HT1080 (cell line): Measurements from ENCODE around the gene SLC26A8. TPM values are rescaled to one million over a fixed set of nuclear protein-coding genes. Genes with fewer than 3 reads are reported as not detected.

Experiments
- DNase-seq: peaks from one replicate; pipeline ENCODE4 v3.0.0-alpha.2; 2015; ENCODE audit warnings: low read depth
- polyA plus RNA-seq, 2 experiments: library from polyadenylated mRNA; depleted of rRNA; stranded (reverse); fragments of >200 nt; gene quantifications; 2 replicates each; pipeline ENCODE4 v1.2.3, GENCODE V29; 2015
- total RNA-seq: library from RNA; depleted of rRNA; stranded (reverse); fragments of >200 nt; shearing (Covaris generic); gene quantifications from 2 replicates; pipeline ENCODE4 v1.2.3, GENCODE V29; 2014; rRNA removed

SLC26A8 gene, protein sequence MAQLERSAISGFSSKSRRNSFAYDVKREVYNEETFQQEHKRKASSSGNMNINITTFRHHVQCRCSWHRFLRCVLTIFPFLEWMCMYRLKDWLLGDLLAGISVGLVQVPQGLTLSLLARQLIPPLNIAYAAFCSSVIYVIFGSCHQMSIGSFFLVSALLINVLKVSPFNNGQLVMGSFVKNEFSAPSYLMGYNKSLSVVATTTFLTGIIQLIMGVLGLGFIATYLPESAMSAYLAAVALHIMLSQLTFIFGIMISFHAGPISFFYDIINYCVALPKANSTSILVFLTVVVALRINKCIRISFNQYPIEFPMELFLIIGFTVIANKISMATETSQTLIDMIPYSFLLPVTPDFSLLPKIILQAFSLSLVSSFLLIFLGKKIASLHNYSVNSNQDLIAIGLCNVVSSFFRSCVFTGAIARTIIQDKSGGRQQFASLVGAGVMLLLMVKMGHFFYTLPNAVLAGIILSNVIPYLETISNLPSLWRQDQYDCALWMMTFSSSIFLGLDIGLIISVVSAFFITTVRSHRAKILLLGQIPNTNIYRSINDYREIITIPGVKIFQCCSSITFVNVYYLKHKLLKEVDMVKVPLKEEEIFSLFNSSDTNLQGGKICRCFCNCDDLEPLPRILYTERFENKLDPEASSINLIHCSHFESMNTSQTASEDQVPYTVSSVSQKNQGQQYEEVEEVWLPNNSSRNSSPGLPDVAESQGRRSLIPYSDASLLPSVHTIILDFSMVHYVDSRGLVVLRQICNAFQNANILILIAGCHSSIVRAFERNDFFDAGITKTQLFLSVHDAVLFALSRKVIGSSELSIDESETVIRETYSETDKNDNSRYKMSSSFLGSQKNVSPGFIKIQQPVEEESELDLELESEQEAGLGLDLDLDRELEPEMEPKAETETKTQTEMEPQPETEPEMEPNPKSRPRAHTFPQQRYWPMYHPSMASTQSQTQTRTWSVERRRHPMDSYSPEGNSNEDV
- total RNA-seq: 0.26 and 0.27 TPM in 2 replicates
- 0.06 and 0.19 TPM in 2 replicates for polyA plus RNA-seq (2015; cell fraction: cytosol; rRNA removed)
- 0.12 TPM in 1 of 2 replicates, not detected in the other for polyA plus RNA-seq (2015; cell fraction: nucleus; rRNA removed)

DNA sequence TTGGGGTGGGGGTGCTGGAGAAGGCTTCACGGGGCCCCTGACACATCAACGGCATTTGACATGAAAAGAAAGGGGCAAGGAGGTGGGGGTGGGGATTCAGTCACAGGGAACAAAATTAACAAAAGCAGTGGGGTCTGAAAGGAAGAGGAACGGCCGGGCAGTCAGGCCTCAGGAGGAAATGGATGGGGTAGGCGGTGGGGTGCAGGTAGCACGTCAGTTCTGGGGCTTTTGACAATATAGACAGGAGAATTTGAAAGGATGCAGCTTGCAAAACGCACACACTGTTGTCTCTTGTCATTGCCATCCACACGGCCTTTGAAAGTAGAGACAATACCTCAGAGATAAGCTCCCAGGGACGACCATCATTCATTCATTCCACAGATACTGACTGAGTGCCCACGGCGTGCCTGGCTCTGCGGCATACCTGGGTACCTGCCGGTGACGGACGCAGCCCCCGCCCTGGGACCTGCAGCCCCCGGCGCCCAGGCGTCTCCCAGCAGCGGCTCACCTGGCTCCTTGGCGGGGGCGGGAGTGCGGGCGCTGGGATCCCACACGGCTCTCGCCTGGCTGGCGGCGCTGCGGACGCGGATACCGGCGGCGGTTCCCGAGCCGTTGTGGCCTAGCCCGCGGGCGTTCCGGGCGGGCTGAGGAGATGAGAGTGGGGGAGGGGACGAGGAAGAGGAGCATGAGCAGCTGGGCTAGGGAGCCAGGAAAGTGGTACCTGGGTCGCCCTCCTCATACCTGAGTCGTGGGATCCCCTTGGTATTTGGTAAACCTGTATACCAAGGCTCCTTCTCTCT, at the start of gene SLC26A8:
TSS of gene SLC26A8 (minus strand) at position 646 of the 800 bp plus-strand sequence. CDS start 4,934 bp downstream, outside the sequence.
- DNase-seq: no peak

DNA sequence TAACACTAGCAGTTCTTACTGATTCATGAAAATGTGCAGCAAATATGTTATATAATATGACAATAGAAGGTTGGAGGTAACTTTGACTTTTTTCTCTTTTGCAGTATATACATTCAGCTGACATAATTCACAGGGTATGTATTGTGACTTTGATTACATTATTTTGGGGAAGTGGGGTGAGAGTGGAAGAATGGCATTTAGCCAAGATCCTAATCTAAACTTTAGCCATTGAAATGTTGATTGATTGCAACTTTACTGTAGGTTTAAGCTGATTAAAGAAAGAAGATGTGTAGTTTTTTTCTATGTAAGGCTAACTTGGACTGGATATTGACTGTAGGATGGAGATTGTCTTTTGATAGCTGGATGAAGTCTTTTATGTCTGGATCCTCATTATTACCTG, 49.1 kb upstream of the SLC26A8 start:
- DNase-seq: no peak

DNA sequence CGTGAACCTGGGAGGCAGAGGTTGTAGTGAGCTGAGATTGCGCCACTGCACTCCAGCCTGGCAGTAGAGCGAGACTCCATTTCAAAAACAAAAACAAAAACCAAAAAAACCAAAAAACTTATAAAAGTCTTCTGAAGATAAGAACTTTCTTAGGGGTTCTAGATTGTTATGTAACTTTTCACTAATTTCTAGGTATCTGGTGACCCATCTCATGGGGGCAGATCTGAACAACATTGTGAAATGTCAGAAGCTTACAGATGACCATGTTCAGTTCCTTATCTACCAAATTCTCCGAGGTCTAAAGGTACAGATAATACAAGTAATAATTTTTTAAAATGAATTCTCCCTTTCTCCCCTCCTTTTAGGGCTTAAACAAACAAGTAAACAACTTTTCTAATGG, 48.2 kb upstream of the SLC26A8 start:
- DNase-seq: no peak

DNA sequence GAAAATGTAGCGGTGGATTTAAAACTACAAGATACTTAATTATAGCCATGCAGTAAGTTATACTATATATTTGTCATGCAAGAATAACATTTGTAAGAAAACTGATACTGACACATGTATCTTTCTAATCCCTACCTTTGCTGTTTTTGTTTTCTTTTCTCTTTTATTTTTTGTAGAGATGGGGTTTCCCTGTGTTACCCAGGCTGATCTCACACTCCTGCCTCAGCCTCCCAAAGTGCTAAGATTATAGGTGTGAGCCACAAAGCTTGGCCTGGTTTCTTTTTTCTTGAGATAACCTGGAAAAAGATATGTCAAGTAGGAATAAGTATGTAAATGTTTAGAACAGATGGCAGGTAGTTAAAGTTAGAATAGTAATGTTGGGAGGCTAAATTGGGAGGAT, 47.3 kb upstream of the SLC26A8 start:
- no peak for DNase-seq

DNA sequence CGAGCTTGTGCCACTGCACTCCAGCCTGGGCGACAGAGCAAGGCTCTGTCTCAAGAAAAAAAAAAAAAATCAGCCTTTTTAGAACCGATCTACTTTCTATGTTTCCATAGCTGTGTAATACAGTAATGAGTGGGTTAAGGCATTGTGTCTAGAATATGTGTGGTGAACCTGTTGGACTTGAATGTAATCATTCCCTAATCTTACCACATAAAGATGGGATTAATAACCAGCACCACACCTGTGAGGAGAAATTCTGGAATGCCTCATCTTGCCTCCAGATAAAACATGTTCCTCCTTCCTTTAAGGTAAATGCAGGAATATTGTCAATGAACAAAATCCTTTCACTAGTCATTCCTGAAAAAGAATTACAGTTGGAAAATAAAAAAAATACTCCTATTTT, 46.8 kb upstream of the SLC26A8 start:
- DNase-seq: no peak

DNA sequence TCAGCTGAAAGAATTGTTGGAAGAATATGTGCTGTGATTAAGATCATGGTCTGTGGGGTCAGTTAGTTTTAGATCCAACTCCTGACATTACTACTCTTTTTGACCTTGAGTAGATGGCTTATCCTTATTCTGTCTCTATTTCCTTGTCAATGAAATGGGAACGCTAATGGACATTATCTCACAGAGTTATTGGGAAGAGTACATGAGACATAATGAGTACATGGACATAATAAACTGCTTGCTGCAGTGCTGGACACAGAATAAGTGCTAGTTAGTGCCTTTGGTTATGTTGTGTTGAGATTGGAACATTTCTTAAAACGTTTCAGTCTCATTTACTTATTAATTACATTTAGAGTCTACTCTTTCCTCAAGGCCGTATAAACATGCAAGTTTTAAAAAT, 45.8 kb upstream of the SLC26A8 start:
- DNase-seq: no peak

DNA sequence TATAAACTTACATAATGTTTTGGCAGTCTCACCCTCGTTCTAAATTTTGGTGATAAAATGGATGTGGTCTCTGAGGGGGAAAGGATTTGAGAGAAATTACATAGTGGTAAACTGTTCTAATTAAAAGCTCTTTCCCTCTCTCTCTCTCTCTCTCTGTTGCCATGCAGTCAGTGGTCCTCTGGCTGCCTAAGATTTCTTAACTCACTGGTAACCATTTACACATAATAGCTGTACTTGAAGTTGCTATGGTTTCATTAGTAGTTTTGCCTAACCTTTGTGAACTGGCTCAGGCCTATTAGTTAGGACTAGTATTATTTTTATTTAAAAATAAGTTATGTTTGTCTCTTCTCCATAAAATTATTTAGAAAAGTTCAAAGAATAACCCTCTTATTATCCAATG, 45.1 kb upstream of the SLC26A8 start:
- no peak for DNase-seq

DNA sequence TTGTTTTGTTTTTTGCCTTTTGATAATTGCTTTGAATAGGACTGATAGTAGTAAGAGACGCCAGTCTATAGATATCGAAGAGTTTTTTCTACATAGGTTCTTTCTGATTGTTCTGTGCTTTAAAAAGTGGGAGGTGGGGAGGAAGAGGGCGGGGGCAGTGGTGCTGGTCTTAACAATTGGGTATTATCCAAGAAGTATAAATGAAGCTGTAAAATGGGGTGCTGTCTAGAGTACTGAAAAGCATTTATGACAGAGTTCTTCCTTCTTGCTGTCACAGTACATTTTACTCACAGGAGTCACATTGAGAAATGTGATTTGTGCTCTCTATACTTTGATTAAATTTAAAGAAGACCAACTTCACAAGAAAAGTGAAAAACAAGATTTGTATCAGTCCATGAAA, 44.1 kb upstream of the SLC26A8 start:
- DNase-seq: no peak

DNA sequence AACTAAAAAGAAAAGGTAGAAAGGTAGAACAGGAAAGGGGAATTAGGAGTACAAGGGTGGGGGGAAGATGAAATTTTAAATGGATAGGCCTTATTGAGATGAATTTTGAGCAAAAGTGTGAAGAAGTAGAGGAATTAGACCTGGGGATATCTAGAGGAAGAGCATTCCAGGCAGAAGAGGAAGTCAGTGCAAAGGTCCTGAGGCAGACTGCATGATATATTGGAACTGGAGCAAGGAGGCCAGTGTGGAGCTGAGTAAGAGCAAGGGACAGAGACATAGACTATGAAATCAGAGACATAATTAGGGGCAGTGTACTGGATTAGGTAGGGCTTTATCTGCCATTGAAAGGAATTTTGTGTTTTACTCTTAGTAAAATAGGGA, 43.6 kb upstream of the SLC26A8 start:
- no peak for DNase-seq

DNA sequence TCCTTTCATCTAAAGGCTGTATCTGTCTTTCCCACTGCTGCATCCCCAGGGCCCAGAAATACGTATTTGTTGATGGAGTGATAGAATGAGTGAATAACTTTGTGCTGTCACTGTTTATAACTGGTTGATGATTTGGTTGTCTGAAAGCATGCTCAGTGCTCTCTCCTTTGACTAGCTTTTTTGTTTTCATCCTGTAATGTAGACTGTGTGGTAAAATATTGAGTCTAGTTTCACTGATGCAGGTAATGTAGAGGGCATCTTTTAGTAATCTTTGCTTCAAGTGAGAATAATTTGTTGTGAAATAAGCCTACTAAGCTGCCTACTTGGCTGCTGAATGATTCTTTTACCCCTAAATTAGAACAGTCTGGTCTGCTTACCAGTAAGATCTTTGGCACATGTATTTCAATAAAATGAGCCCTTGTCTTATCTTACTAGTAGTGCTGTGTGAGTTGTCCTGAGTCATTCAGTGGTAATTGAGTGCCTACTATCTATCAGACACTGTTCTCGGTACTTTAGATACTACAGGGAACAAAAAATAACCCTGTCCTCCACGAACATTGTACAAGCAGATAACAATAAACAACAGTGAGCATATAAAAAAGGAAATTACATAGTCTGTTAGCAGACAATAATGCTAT, 43.1 kb upstream of the SLC26A8 start:
- DNase-seq: peak; percentile 29

DNA sequence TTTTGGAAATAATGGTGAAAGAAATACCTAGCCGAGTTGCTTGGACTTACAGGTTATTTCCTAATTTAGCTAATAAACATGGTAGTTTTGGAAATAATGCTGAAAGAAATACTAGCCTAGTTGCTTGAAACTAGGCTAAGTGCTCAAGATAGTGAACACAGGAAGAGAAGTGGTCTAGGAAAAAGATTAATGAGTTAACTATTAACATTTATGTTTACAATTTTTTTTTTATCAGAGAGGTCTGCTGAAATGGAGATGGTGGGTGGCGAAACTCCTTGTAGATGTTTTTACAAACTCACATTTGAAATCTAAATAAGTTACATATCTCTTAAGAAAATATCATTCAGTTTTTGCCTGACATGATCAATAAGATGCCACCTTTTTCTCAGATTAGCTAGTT, 42.4 kb upstream of the SLC26A8 start:
- no peak for DNase-seq

DNA sequence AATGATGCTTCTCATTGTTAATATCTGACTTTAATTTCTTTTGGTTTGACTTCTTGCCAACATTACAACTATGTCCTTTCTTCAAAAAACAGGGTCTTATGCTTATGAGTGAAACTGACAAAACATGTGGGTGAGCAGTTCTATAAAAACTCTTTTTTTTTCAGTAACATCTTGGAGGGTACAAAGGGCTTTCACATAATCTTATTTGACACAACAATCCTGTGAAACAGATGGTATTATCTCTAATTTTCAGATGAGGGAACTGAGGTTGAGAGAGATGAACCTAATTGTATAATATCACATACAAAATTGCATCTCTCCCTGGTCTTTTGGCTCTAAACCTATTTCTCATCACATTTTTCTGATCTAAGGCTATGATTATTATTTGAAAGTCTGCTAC, 41.5 kb upstream of the SLC26A8 start:
- DNase-seq: no peak

DNA sequence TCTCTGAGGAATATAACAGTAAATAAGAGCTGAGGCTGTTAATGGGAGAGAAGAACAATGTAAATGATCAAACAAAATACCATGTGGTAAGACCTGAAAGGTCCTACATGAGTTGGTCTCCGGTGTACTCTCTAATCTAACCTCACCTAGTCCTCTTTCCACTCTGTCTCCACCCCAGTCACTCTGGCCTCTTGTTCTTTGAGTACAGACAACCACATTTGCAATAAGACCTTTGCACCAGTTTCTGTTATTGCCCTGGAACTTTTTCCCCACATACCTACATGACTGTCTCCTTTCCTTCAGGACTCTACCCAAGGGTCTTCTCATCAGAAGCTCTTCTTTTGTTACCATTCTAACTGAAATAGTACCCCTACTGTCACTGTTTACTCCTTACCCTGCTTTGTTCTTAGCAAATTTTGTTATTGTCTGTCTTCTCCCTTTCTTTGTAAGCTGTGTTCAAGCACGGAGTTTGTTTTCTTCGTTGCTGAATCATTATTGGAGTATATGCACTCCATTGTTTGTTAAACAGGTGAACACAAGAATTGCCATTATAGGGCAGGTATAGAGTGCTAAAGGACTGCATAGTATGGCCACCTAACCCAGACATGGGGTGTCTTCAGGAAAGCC, 40.4 kb upstream of the SLC26A8 start:
- DNase-seq: no peak

DNA sequence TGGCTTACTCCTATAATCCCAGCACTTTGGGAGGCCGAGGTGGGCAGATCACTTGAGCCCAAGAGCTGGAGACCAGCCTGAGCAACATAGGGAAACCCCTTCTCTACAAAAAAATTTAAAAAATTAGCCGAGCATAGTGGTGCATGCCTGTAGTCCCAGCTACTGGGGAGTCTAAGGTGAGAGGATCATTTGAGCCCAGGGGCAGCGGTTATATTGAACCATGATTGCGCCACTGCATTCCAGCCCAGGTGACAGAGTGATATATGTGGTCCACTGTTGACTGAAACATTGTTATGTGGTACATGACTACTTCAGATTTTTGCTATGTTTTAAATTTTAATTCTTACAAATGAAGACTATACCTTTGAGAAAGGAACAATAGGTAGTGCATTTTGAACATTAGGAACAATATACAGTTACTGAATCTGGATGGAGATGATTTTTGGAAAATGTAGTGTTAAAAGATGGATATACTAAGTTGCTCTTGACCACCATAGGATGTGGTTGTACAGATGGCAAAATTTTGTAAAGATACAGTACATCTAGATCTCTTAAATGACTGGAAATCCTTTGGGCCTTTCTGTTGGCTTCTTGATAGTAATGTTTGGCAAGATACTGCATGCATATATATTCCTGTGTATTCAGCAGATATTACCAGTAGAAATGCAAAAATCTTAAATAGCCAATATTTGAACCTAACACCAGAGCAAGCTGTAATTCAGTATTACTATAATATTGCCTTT, 39.0 kb upstream of the SLC26A8 start:
- no peak for DNase-seq

DNA sequence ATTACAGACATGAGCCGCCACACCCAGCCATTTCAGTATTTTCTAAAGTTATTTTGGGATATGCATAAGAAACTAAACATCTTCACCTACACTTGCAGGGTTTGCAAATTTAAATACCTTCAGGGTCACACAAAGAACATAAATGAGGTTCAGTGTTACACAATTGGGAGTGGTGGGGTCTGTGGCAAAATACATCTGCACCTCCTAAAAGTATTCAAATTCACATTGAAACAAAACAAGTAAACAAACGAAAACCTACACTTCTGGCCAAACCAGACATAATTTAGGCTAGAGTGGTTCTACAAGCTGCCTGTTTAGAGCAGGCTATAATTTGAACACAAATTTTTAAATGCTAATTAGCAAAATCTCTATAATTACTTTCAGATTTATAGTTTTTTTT, 37.8 kb upstream of the SLC26A8 start:
- DNase-seq: no peak

DNA sequence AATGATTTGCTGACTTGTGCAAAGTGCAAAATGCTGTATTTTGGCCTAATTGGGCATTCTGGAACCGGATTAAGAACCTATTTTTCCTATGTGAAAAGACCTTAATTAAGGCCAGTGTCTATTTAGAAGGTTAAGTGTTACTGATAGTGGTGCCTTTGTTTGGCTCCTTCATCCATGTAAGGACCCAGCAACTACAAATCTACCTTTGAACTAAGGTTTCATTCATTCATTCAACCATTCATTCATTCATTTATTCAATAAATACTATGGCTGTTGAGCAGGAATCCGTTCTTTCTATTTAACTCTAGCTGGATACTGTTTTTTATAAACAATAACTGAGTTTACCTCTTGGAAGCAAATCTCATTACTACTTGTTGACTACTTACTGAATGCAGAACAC, 36.8 kb upstream of the SLC26A8 start:
- no peak for DNase-seq

DNA sequence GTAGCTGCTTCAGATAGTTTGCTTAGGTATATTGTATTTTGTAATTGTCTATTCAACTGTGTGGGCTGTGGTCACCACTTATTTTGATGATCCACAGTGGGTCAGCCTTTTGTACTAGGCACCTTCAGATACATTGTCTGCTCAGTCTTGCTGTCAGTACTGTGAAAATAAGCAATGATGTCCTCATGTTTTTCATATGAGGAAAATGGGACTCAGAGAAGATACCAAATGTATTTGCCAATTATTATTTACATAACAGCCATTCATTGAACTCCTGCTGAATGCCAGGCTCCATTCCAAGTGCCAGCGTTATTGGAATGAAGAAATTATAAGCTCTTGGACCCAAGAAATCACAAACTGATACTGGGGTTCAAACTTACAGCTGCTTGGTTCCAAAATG, 31.7 kb upstream of the SLC26A8 start:
- DNase-seq: no peak

DNA sequence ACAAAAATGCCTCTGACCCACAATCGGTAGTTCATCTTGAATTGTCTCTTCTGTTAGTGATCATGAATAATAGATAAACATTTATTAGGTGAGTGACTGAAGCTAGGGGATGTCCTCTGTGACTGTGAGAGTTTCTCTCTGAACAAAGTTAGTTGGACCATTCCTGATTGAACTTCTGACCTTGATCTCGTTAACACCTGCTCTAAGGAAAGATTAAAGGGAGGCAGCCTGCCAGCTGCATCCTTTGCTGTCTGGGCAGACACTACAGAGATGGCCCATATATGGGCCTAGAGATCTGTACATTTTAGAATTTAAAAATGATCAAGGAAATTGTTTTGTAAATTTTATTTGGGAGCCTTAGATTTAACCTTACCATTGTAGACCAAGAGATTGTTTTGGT, 30.5 kb upstream of the SLC26A8 start:
- DNase-seq: no peak

DNA sequence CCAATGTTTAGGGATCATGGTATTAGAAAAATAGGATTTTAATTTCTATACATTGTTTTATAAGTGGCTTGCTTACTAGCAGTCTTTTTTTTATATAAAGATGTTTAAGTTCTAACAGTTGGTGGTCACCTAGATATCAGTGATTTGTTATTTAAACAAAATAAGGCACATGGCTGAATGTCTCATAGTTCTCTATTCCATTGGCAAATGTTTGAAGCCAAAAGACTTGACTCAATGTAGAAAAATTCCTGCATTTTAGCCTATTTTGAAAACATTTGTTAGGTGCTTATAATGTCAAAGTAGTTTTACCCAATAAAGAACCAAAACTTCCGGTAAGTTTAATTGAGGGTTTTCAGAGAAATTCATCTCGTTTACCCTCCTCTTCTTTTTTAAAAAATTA, 30.0 kb upstream of the SLC26A8 start:
- no peak for DNase-seq

DNA sequence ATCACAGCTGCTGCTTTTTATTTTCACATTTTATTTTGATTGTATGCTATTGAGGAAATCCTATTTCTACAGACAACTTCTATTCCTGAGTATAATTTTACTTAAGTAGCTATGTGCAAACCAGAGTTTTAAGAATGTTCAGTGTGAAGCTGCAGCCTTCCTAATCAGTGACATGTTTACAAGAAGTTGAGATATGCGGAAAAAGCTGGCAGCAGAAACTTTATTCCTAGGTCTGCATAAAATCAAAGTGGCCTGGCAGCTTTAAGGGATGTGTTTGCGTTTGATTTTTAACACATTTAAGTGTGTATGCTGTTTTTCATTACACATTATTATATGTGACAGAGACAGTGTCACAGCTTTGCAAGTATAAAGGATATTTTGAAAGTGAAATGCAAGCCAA, 29.4 kb upstream of the SLC26A8 start:
- DNase-seq: no peak
